OCI-LY3 (cell line): ENCODE data around the gene RREB1.

ENCODE experiments used
- H2AFZ ChIP-seq: fragments of 200-600, 300-600 bp; shearing (Covaris generic); 2 replicates; pipeline ENCODE4 v1.6.0; 2014; ENCODE audit warnings: antibody characterized with exemption, low read depth, low read length
- H3K27ac ChIP-seq: fragments of 200-600, 300-600 bp; sonication (generic); 2 replicates; pipeline ENCODE4 v1.5.1; 2014; ENCODE audit warnings: mild to moderate bottlenecking, low read length, moderate library complexity, mixed read lengths
- H3K27me3 ChIP-seq: fragments of 200-600, 300-600 bp; sonication (generic); 2 replicates; pipeline ENCODE4 v1.6.1; 2014; ENCODE audit warnings: low read depth, low read length, mixed read lengths
- H3K36me3 ChIP-seq: fragments of 200-600, 300-600 bp; sonication (generic); replicated peaks from 2 replicates; pipeline ENCODE3; 2014; ENCODE audit warnings: low read depth, low read length, mixed read lengths
- H3K4me1 ChIP-seq: fragments of 300-600, 200-600 bp; sonication (generic); 2 replicates; pipeline ENCODE4 v1.6.1; 2014; ENCODE audit warnings: low read length, mixed read lengths
- H3K4me2 ChIP-seq: fragments of 200-600, 300-600 bp; sonication (generic); 2 replicates; pipeline ENCODE4 v1.6.1; 2014; ENCODE audit warnings: low read length, mixed read lengths
- H3K4me3 ChIP-seq: fragments of 300-600, 200-600 bp; sonication (generic); 2 replicates; pipeline ENCODE4 v1.5.1; 2014; ENCODE audit warnings: antibody characterized with exemption, mild to moderate bottlenecking, low read length, moderate library complexity
- H3K79me2 ChIP-seq: fragments of 300-600, 200-600 bp; shearing (Covaris generic); 2 replicates; pipeline ENCODE4 v1.6.1; 2014; ENCODE audit warnings: mild to moderate bottlenecking, low read length, mixed read lengths
- H3K9ac ChIP-seq: fragments of 300-600, 200-600 bp; shearing (Covaris generic); 2 replicates; pipeline ENCODE4 v1.6.0; 2014; ENCODE audit warnings: mild to moderate bottlenecking, low read length, moderate library complexity
- H3K9me3 ChIP-seq: fragments of 200-600, 300-600 bp; shearing (Covaris generic); 2 replicates; pipeline ENCODE4 v1.6.1; 2014; ENCODE audit warnings: low read length, mixed read lengths; ENCODE audit not compliant: insufficient read depth
- H4K20me1 ChIP-seq: fragments of 200-600, 300-600 bp; sonication (generic); 2 replicates; pipeline ENCODE4 v1.6.1; 2016; ENCODE audit warnings: low read length, mixed read lengths; ENCODE audit not compliant: insufficient read depth
- EZH2phosphoT487 ChIP-seq: fragments of 200-600 bp; shearing (Covaris generic); IDR thresholded peaks from 2 replicates; pipeline ENCODE4 v1.6.1; 2018; ENCODE audit warnings: antibody characterized with exemption, mixed run types, low read depth
- TF ChIP-seq, protein P1 (sequence below): fragments of 200-600, 300-600 bp; sonication (generic); IDR thresholded peaks from 2 replicates; pipeline ENCODE4 v1.5.1; 2014; ENCODE audit warnings: antibody characterized with exemption, low read length, low read depth

Gene RREB1

DNA sequence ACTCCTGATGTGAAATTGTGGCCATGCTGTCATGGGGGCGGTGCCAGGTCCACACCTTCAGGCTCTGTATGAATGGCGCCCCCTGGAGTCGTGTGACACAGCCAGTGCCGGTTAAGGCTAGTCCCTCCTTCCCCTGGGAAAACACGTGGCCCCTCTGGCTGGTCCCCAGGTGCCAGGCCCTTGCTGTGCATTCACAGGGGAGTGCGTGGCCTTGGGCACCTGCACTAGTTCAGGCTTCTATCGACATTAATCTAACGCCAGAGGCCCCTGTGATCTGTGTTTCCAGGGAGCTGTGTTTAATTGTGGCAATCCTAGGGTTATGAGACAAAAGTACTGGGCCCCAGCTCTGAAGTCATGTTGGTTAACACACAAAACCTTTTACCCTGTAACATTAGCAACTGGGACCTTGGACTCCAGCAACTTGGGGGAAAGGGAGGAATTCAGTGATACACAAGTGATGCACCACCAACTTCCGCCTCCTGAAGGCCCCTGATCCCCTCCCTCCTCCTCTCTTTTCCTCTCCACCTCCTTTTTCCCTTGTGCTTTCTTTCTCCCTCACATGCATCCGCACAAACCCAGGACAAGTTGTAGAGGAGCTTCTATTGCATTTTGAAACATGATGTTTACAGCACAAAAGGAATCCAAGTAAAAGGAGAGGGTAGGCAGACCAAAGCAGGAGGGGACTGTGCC lies 131.3 kb downstream of the RREB1 start:
- no peak overlapping the region for H3K27ac ChIP-seq
- H3K27me3 ChIP-seq, result no peaks in the 10 kb centered on the region
- peak overlapping the region; percentile 24; the same call in 1 of the 2 replicates for H3K4me2 ChIP-seq
- peaks cover 27% of the 10 kb centered on the region for H4K20me1 ChIP-seq
- H3K4me1 ChIP-seq, result peaks cover 63% of the 10 kb centered on the region
- no peaks in the 10 kb centered on the region for H3K9me3 ChIP-seq
- no peak overlapping the region for H3K9ac ChIP-seq
- no peak overlapping the region for H2AFZ ChIP-seq
- no peak overlapping the region for H3K4me3 ChIP-seq
- TF ChIP-seq EZH2phosphoT487, result no peak
- TF ChIP-seq, protein P1, sequence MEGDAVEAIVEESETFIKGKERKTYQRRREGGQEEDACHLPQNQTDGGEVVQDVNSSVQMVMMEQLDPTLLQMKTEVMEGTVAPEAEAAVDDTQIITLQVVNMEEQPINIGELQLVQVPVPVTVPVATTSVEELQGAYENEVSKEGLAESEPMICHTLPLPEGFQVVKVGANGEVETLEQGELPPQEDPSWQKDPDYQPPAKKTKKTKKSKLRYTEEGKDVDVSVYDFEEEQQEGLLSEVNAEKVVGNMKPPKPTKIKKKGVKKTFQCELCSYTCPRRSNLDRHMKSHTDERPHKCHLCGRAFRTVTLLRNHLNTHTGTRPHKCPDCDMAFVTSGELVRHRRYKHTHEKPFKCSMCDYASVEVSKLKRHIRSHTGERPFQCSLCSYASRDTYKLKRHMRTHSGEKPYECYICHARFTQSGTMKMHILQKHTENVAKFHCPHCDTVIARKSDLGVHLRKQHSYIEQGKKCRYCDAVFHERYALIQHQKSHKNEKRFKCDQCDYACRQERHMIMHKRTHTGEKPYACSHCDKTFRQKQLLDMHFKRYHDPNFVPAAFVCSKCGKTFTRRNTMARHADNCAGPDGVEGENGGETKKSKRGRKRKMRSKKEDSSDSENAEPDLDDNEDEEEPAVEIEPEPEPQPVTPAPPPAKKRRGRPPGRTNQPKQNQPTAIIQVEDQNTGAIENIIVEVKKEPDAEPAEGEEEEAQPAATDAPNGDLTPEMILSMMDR, result peak; percentile 67
- peaks cover 9% of the 10 kb centered on the region for H3K79me2 ChIP-seq
- H3K36me3 ChIP-seq, result peaks cover 11% of the 10 kb centered on the region

- Histone ChIP-seq H3K36me3 (peaks cover 11% of the 10 kb centered on the region), H3K4me2 (no peak overlapping the region), H3K27me3 (no peaks in the 10 kb centered on the region), H3K27ac (no peak overlapping the region), H2AFZ (no peak overlapping the region), H3K79me2 (peaks cover 5% of the 10 kb centered on the region), H4K20me1 (peaks cover 27% of the 10 kb centered on the region), H3K4me1 (peaks cover 58% of the 10 kb centered on the region), H3K4me3 (no peak overlapping the region), H3K9me3 (no peaks in the 10 kb centered on the region), H3K9ac (no peak overlapping the region)
- TF ChIP-seq EZH2phosphoT487, result no peak
- TF ChIP-seq, protein P1, result no peak
Observed at GRCh38 chr6:7239590-7239948, 131.8 kb downstream of the RREB1 start.

- Histone ChIP-seq H4K20me1 (peaks cover 21% of the 10 kb centered on the region; the same call in 1 of the 2 replicates), H3K79me2 (no peaks in the 10 kb centered on the region; the same call in 1 of the 2 replicates), H2AFZ (no peak overlapping the region), H3K4me2 (no peak overlapping the region), H3K9me3 (no peaks in the 10 kb centered on the region), H3K9ac (no peak overlapping the region), H3K4me3 (no peak overlapping the region), H3K4me1 (peaks cover 50% of the 10 kb centered on the region), H3K27me3 (no peaks in the 10 kb centered on the region), H3K36me3 (peaks cover 6% of the 10 kb centered on the region), H3K27ac (no peak overlapping the region)
- TF ChIP-seq, protein P1, result no peak
- TF ChIP-seq EZH2phosphoT487, result no peak
Observed at GRCh38 chr6:7240351-7240750, 132.6 kb downstream of the RREB1 start.

GRCh38 chr6:7241160-7241559 lies 133.4 kb downstream of the RREB1 start:
- Histone ChIP-seq H3K79me2 (no peaks in the 10 kb centered on the region), H4K20me1 (peaks cover 17% of the 10 kb centered on the region; the same call in 1 of the 2 replicates), H3K4me1 (peaks cover 42% of the 10 kb centered on the region), H3K36me3 (peaks cover 3% of the 10 kb centered on the region), H3K4me3 (no peak overlapping the region), H2AFZ (no peak overlapping the region), H3K9me3 (no peaks in the 10 kb centered on the region), H3K9ac (no peak overlapping the region), H3K4me2 (peak overlapping the region; percentile 49), H3K27ac (no peak overlapping the region), H3K27me3 (no peaks in the 10 kb centered on the region)
- TF ChIP-seq, protein P1, result no peak
- no peak for TF ChIP-seq EZH2phosphoT487
